Neuronal stem cell (in vitro differentiated cells): ENCODE data around the gene PAM.

Source experiments
- DNase-seq: peaks from one replicate; pipeline ENCODE4 v3.0.0-alpha.2; 2013; ENCODE audit warnings: low spot score
- H2AFZ ChIP-seq: one replicate; pipeline ENCODE4 v1.6.1; 2013; ENCODE audit warnings: mild to moderate bottlenecking, low read length, inconsistent platforms
- H2AK5ac ChIP-seq: 2 replicates; pipeline ENCODE4 v1.6.1; 2013; ENCODE audit warnings: low read depth, mild to moderate bottlenecking, inconsistent platforms, low read length, moderate library complexity, mixed read lengths
- H2BK120ac ChIP-seq: 2 replicates; pipeline ENCODE4 v1.6.1; 2013; ENCODE audit warnings: low read depth, mild to moderate bottlenecking, inconsistent platforms, low read length, moderate library complexity, mixed read lengths
- H2BK12ac ChIP-seq: one replicate; pipeline ENCODE4 v1.6.1; 2013; ENCODE audit warnings: low read length, inconsistent platforms
- H2BK15ac ChIP-seq: 2 replicates; pipeline ENCODE4 v1.6.1; 2013; ENCODE audit warnings: mild to moderate bottlenecking, low read length, inconsistent platforms, mixed read lengths
- H2BK5ac ChIP-seq: one replicate; pipeline ENCODE4 v1.6.1; 2013; ENCODE audit warnings: inconsistent platforms, mild to moderate bottlenecking, low read length, moderate library complexity
- H3K14ac ChIP-seq: one replicate; pipeline ENCODE4 v1.6.1; 2013; ENCODE audit warnings: low read length, inconsistent platforms
- H3K18ac ChIP-seq: 2 replicates; pipeline ENCODE4 v1.6.1; 2013; ENCODE audit warnings: low read length, inconsistent platforms
- H3K23ac ChIP-seq: 2 replicates; pipeline ENCODE4 v1.6.1; 2013; ENCODE audit warnings: low read depth, mild to moderate bottlenecking, mixed read lengths, low read length, inconsistent platforms; ENCODE audit not compliant: poor library complexity
- H3K27ac ChIP-seq: replicated peaks from 3 replicates; pipeline ENCODE4 v1.5.1; 2013; ENCODE audit warnings: low read length, inconsistent platforms
- H3K27me3 ChIP-seq, 3 experiments: 2 replicates each; pipeline ENCODE4 v1.6.1; 2013; ENCODE audit warnings: low read length in 3 of 3, mild to moderate bottlenecking in 2 of 3, inconsistent platforms in 1 of 3, low read depth in 1 of 3, mixed read lengths in 1 of 3, moderate library complexity in 1 of 3; ENCODE audit not compliant: control insufficient read depth in 3 of 3, insufficient read depth in 3 of 3
- H3K36me3 ChIP-seq, 2 donors: replicated peaks in 1 of 2; 2 replicates each; pipeline ENCODE4 v1.6.1; 2013; ENCODE audit warnings: low read length in 2 of 2; ENCODE audit not compliant: control insufficient read depth in 2 of 2, insufficient read depth in 2 of 2
- H3K4ac ChIP-seq: 2 replicates; pipeline ENCODE4 v1.6.1; 2013; ENCODE audit warnings: inconsistent platforms, mild to moderate bottlenecking, low read length, moderate library complexity
- H3K4me1 ChIP-seq, 2 donors: 1 replicate in 1 of 2; 2 replicates in 1 of 2; pipeline ENCODE4 v1.6.1; 2013; ENCODE audit warnings: low read length in 2 of 2, low read depth in 1 of 2; ENCODE audit not compliant: control insufficient read depth in 2 of 2, insufficient read depth in 1 of 2
- H3K4me2 ChIP-seq: one replicate; pipeline ENCODE4 v1.6.1; 2013; ENCODE audit warnings: mild to moderate bottlenecking, low read length, inconsistent platforms; ENCODE audit not compliant: insufficient read depth, poor library complexity, severe bottlenecking
- H3K4me3 ChIP-seq, 2 donors: 2 replicates each; pipeline ENCODE4 v1.5.1; 2013; ENCODE audit warnings: low read length in 2 of 2, mild to moderate bottlenecking in 2 of 2, inconsistent platforms in 1 of 2, moderate library complexity in 1 of 2
- H3K79me1 ChIP-seq: one replicate; pipeline ENCODE4 v1.6.1; 2013; ENCODE audit warnings: low read depth, mild to moderate bottlenecking, inconsistent platforms, low read length, moderate library complexity
- H3K9ac ChIP-seq: one replicate; pipeline ENCODE4 v1.6.1; 2013; ENCODE audit warnings: mild to moderate bottlenecking, low read depth, low read length, inconsistent platforms; ENCODE audit not compliant: poor library complexity
- H3K9me3 ChIP-seq, 2 donors: replicated peaks in 1 of 2; 2 replicates each; pipeline versions ENCODE3 to v1.6.1; 2013; ENCODE audit warnings: low read length in 2 of 2, mild to moderate bottlenecking in 2 of 2, inconsistent platforms in 1 of 2, low read depth in 1 of 2, mixed read lengths in 1 of 2, moderate library complexity in 1 of 2; ENCODE audit not compliant: control insufficient read depth in 2 of 2, insufficient read depth in 1 of 2
- H4K8ac ChIP-seq: one replicate; pipeline ENCODE4 v1.6.1; 2013; ENCODE audit warnings: low read depth, mild to moderate bottlenecking, inconsistent platforms, low read length, moderate library complexity
- H4K91ac ChIP-seq: one replicate; pipeline ENCODE4 v1.6.1; 2013; ENCODE audit warnings: low read length, low read depth, mild to moderate bottlenecking, inconsistent platforms; ENCODE audit not compliant: poor library complexity
- WGBS, 2 donors: extraction: QIAGEN DNeasy Blood & Tissue Kit; methylation state at CpG; one replicate each; pipeline ENCODE4 v1.1.7; 2013; ENCODE audit warnings: missing lambda C conversion rate in 2 of 2, mixed read lengths in 1 of 2; ENCODE audit not compliant: insufficient read length in 2 of 2, insufficient replicate concordance in 1 of 2; ENCODE audit errors: extremely low coverage in 2 of 2; 5-methylcytosine and 5-hydroxymethylcytosine counted together

The PAM gene

DNA sequence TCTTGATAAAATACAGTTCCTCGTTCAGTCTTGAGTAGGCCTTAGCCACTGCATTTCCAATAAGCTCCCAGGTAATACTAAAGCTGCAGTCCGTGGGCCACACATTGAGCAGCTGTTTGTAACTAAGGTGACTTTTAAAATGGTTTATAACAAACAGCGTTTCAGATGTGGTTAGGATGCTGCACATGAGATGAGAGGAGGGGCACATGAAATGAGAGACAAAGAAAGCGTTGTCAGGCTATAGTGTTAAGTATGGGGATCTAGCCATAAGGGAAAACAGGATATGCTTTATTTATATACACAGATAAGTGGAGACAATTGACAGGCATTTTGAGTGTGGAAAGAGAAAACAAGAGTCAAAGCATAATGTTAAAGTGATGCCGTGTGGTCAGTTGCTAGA is 89.9 kb downstream of the PAM start:
- H3K4me2 ChIP-seq = no peak overlapping the region
- no peaks in the 10 kb centered on the region for H3K27me3 ChIP-seq
- peaks cover 0 to 16% of the 10 kb centered on the region in 2 donors for H3K9me3 ChIP-seq
- no peak overlapping the region for H3K9ac ChIP-seq
- WGBS, 2 donors = no CpG with 5 or more reads among the region's 5 CpGs
- H2BK15ac ChIP-seq = no peak overlapping the region
- no peak overlapping the region for H3K14ac ChIP-seq
- H3K4me3 ChIP-seq = no peak overlapping the region
- no peak overlapping the region for H4K8ac ChIP-seq
- no peak overlapping the region for H4K91ac ChIP-seq
- no peaks in the 10 kb centered on the region for H3K4me1 ChIP-seq
- no peaks in the 10 kb centered on the region for H3K79me1 ChIP-seq
- H3K23ac ChIP-seq = no peak overlapping the region
- H3K4ac ChIP-seq = no peak overlapping the region
- no peak overlapping the region for H2BK120ac ChIP-seq
- no peak overlapping the region for H3K18ac ChIP-seq
- H2BK5ac ChIP-seq = no peak overlapping the region
- no peak overlapping the region for H3K27ac ChIP-seq
- H2BK12ac ChIP-seq = no peak overlapping the region
- H3K36me3 ChIP-seq = peaks cover 0 to 2% of the 10 kb centered on the region in 2 donors
- H2AK5ac ChIP-seq = no peak overlapping the region
- DNase-seq = no peak
- no peak overlapping the region for H2AFZ ChIP-seq

DNA sequence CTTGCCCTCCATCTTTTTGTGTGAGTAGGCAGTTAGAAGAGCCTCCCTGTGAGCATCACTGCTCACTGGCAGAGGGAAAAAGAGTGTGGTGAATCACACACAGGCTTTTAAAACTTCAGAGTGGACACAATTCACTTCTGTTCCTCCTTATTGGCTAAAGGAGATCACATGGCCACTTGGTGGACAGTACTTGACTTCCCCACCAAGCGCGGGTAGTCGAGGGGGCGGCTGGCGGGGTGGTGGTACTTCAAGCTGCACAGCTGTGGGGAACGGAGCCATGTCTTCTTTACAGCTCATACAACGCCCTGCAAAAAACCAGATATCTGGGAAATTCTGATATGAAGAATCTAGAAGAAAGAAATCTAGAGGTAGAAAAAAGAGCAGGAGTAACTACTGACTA is 95.4 kb downstream of the PAM start:
- Histone ChIP-seq H2BK12ac (no peak overlapping the region), H3K4me1 (peaks cover 0 to 1% of the 10 kb centered on the region in 2 donors), H2BK5ac (no peak overlapping the region), H3K4me2 (no peak overlapping the region), H3K14ac (no peak overlapping the region), H4K8ac (no peak overlapping the region), H2AFZ (no peak overlapping the region), H3K79me1 (no peaks in the 10 kb centered on the region), H3K27me3 (no peaks in the 10 kb centered on the region), H3K36me3 (peaks cover 0 to 2% of the 10 kb centered on the region in 2 donors), H2BK15ac (no peak overlapping the region), H2BK120ac (no peak overlapping the region), H3K9me3 (peaks cover 0 to 14% of the 10 kb centered on the region in 2 donors), H3K9ac (no peak overlapping the region), H3K4me3 (no peak overlapping the region), H2AK5ac (no peak overlapping the region), H3K18ac (no peak overlapping the region), H4K91ac (no peak overlapping the region), H3K23ac (no peak overlapping the region), H3K27ac (no peak overlapping the region), H3K4ac (no peak overlapping the region)
- DNase-seq = no peak
- WGBS, 2 donors = no CpG with 5 or more reads among the region's 7 CpGs

DNA sequence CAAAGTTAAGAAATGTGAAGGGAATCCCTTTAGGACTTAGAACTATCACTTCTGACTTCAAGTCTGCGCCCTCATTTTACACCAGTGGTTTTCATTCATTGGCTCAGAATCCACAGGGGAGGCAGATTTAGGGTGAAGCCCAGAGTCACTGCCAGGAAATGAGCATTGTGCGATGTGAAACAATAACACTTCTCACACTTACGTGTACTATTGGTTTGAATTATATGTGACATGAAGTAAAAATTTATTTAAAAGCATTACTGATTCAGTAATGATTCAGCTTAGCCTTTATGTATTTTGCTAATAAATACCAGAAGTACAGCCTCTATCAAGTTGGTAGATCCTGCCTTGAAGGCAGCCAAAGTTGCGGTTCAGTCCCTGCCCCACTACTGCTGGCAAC is 98.6 kb downstream of the PAM start:
- no CpG with 5 or more reads among the region's 4 CpGs for whole genome bisulfite sequencing, 2 donors
- Histone ChIP-seq H3K4me3 (no peak overlapping the region), H2AK5ac (no peak overlapping the region), H3K18ac (no peak overlapping the region), H3K9me3 (peaks cover 0 to 6% of the 10 kb centered on the region in 2 donors), H3K36me3 (no peaks in the 10 kb centered on the region), H3K4ac (no peak overlapping the region), H2BK120ac (no peak overlapping the region), H3K4me2 (no peak overlapping the region), H3K23ac (no peak overlapping the region), H2BK5ac (no peak overlapping the region), H2AFZ (no peak overlapping the region), H3K9ac (no peak overlapping the region), H4K8ac (no peak overlapping the region), H3K79me1 (no peaks in the 10 kb centered on the region), H3K4me1 (peaks cover 0 to 5% of the 10 kb centered on the region in 2 donors), H3K27ac (no peak overlapping the region), H2BK12ac (no peak overlapping the region), H3K14ac (no peak overlapping the region), H3K27me3 (no peaks in the 10 kb centered on the region), H4K91ac (no peak overlapping the region), H2BK15ac (no peak overlapping the region)
- no peak for DNase-seq

- Histone ChIP-seq H3K79me1 (no peaks in the 10 kb centered on the region), H3K14ac (no peak overlapping the region), H3K27me3 (no peaks in the 10 kb centered on the region), H2BK12ac (no peak overlapping the region), H3K27ac (no peak overlapping the region), H3K4me3 (no peak overlapping the region), H2BK15ac (no peak overlapping the region), H4K8ac (no peak overlapping the region), H2BK120ac (no peak overlapping the region), H2BK5ac (no peak overlapping the region), H3K9me3 (no peaks in the 10 kb centered on the region), H3K18ac (no peak overlapping the region), H3K4me1 (peaks cover 0 to 5% of the 10 kb centered on the region in 2 donors), H3K4me2 (no peak overlapping the region), H3K4ac (no peak overlapping the region), H3K23ac (no peak overlapping the region), H3K9ac (no peak overlapping the region), H2AK5ac (no peak overlapping the region), H2AFZ (no peak overlapping the region), H4K91ac (no peak overlapping the region), H3K36me3 (no peaks in the 10 kb centered on the region)
- whole genome bisulfite sequencing, 2 donors = no CpG with 5 or more reads among the region's 4 CpGs
- no peak for DNase-seq
These were observed 100.7 kb downstream of the PAM start for GRCh38 chr5:102855681-102856388.
